GM12878 (cell line): Measurements from ENCODE around the gene SNURF. TPM values are rescaled to one million over a fixed set of nuclear protein-coding genes. Genes with fewer than 3 reads are reported as not detected.
"Not testable (repeated sequence)": the region's sequence is repeated elsewhere in the genome, so short reads cannot be mapped to it uniquely, and the experiment has no call there.

Experiments
- ATAC-seq: fragments of 200-7000 bp; cut with Tn5 transposase; 3 replicates; pipeline ENCODE4 v1.9.1; 2020; ENCODE audit warnings: mild to moderate bottlenecking, moderate library complexity
- BruUV-seq: library from RNA; stranded (reverse); fragments of 400-500 nt; replicated peaks from 2 replicates; lab custom pipeline; 2021; lab: Mats Ljungman, UMichigan
- CTCF ChIA-PET: fragments of 300-600 bp; sonication (Branson Sonifier 250); formaldehyde crosslinking; extraction: SDS; loops from one replicate; lab custom pipeline; 2021; ENCODE audit warnings: inconsistent platforms; lab: Yijun Ruan, JAX
- POLR2A ChIA-PET: fragments of 350-600 bp; formaldehyde crosslinking; extraction: SDS; loops from one replicate; lab custom pipeline; 2021; ENCODE audit warnings: inconsistent platforms; lab: Charles Lee
- RAD21 ChIA-PET: fragments of 300-600 bp; sonication (Branson Sonifier 250); formaldehyde crosslinking; loops from one replicate; lab custom pipeline; 2023; ENCODE audit warnings: antibody characterized with exemption; ENCODE audit not compliant: unreplicated experiment; lab: Charles Lee
- SMC1A ChIA-PET: fragments of 300-600 bp; sonication (Branson Sonifier 250); formaldehyde crosslinking; loops from one replicate; lab custom pipeline; 2023; ENCODE audit not compliant: unreplicated experiment, uncharacterized antibody; lab: Charles Lee
- DNase-seq: peaks from one replicate; pipeline ENCODE4 v3.0.0-alpha.2; 2011; ENCODE audit warnings: low read depth, low spot score
- FAIRE-seq: peaks from 3 replicates; lab custom pipeline; 2011; peaks lifted over from hg19 to GRCh38; lab: Jason Lieb, UNC
- H2AFZ ChIP-seq: 2 replicates; pipeline ENCODE4 v1.6.0; 2011; ENCODE audit warnings: low read depth, low read length, control low read depth; ENCODE audit not compliant: control insufficient read depth
- H3K27ac ChIP-seq: 2 replicates; pipeline ENCODE4 v1.5.1; 2011; ENCODE audit warnings: control low read depth; ENCODE audit not compliant: control insufficient read depth, insufficient read depth
- H3K27me3 ChIP-seq, 2 experiments: replicated peaks in 1 of 2; 2 replicates each; pipeline versions ENCODE4 v1.6.0 to v1.6.1; 2011; ENCODE audit warnings: low read length in 1 of 2; ENCODE audit not compliant: control insufficient read depth in 2 of 2, insufficient read depth in 2 of 2
- H3K36me3 ChIP-seq, 2 experiments: 2 replicates each; pipeline ENCODE4 v1.5.1; 2011; ENCODE audit warnings: low read length in 1 of 2; ENCODE audit not compliant: control insufficient read depth in 2 of 2, insufficient read depth in 2 of 2
- H3K4me1 ChIP-seq: 2 replicates; pipeline ENCODE4 v1.6.1; 2011; ENCODE audit warnings: mild to moderate bottlenecking, low read length, moderate library complexity, mixed read lengths; ENCODE audit not compliant: control insufficient read depth, insufficient read depth
- H3K4me2 ChIP-seq: 2 replicates; pipeline ENCODE4 v1.6.0; 2011; ENCODE audit warnings: control low read depth; ENCODE audit not compliant: control insufficient read depth, insufficient read depth
- H3K4me3 ChIP-seq: fragments of 200-600 bp; sonication (generic); 2 replicates; pipeline ENCODE4 v1.5.1; 2016
- H3K79me2 ChIP-seq: 2 replicates; pipeline ENCODE4 v1.6.0; 2011; ENCODE audit warnings: low read length; ENCODE audit not compliant: control insufficient read depth, insufficient read depth
- H3K9ac ChIP-seq: 2 replicates; pipeline ENCODE4 v1.8.0; 2011; ENCODE audit warnings: low read length, control low read depth, mixed read lengths; ENCODE audit not compliant: control insufficient read depth, insufficient read depth
- H3K9me3 ChIP-seq: replicated peaks from 3 replicates; pipeline ENCODE4 v1.5.1; 2011; ENCODE audit warnings: mild to moderate bottlenecking, low read length; ENCODE audit not compliant: control insufficient read depth, insufficient read depth
- H4K20me1 ChIP-seq: 2 replicates; pipeline ENCODE4 v1.6.0; 2011; ENCODE audit not compliant: control insufficient read depth, insufficient read depth
- BACH1 ChIP-seq: fragments of 450-650 bp; IDR thresholded peaks from 2 replicates; pipeline ENCODE4 v1.6.1; 2017; ENCODE audit warnings: mild to moderate bottlenecking, borderline replicate concordance
- BRCA1 ChIP-seq: IDR thresholded peaks from 2 replicates; pipeline ENCODE4 v1.6.1; 2011; ENCODE audit warnings: low read depth, low read length, improper control_type of control experiment
- CBX3 ChIP-seq: fragments of 200-600 bp; sonication (generic); IDR thresholded peaks from 2 replicates; pipeline ENCODE4 v1.6.1; 2016; ENCODE audit warnings: low read depth, borderline replicate concordance
- CHD4 ChIP-seq: fragments of 200-600 bp; sonication (generic); IDR thresholded peaks from 2 replicates; pipeline ENCODE4 v1.6.1; 2016; ENCODE audit warnings: mild to moderate bottlenecking
- MXI1 ChIP-seq: fragments of 150-350 bp; IDR thresholded peaks from 2 replicates; pipeline ENCODE4 v1.6.1; 2011; ENCODE audit warnings: low read depth, mild to moderate bottlenecking, inconsistent platforms, low read length, improper control_type of control experiment
- MYB ChIP-seq: fragments of 150-350 bp; IDR thresholded peaks from 2 replicates; pipeline ENCODE4 v1.6.1; 2014; ENCODE audit warnings: mild to moderate bottlenecking, low read depth, low read length, borderline replicate concordance
- POLR2A ChIP-seq: IDR thresholded peaks from 2 replicates; pipeline ENCODE4 v1.6.1; 2011; ENCODE audit warnings: low read depth, mild to moderate bottlenecking, low read length
- POLR2AphosphoS2 ChIP-seq: IDR thresholded peaks from 2 replicates; pipeline ENCODE4 v1.6.1; 2011; ENCODE audit warnings: low read depth, mild to moderate bottlenecking, low read length, improper control_type of control experiment, moderate library complexity
- SIN3A ChIP-seq: IDR thresholded peaks from 2 replicates; pipeline ENCODE4 v1.6.1; 2012; ENCODE audit warnings: low read depth, low read length, improper control_type of control experiment
- SMAD5 ChIP-seq: IDR thresholded peaks from 2 replicates; pipeline ENCODE4 v1.6.1; 2016; ENCODE audit warnings: antibody characterized with exemption, low read depth
- SMARCA5 ChIP-seq: fragments of 450-650 bp; IDR thresholded peaks from 2 replicates; pipeline ENCODE4 v1.6.1; 2017; ENCODE audit warnings: mild to moderate bottlenecking
- SMC3 ChIP-seq: IDR thresholded peaks from 2 replicates; pipeline ENCODE4 v1.6.1; 2011; ENCODE audit warnings: low read length, improper control_type of control experiment, borderline replicate concordance
- WGBS: methylation state at CpG from one replicate; pipeline ENCODE4 v1.1.6; 2016; ENCODE audit warnings: low lambda C conversion rate; ENCODE audit not compliant: insufficient replicate concordance, insufficient coverage; ENCODE audit errors: missing lambda C conversion rate; 5-methylcytosine and 5-hydroxymethylcytosine counted together
- in situ Hi-C: fragments of 300-500 bp; cut with MboI; formaldehyde crosslinking; loops from 9 replicates; pipeline ENCODE4 v1.14.3; 2018; ENCODE audit warnings: mixed read lengths
- intact Hi-C: fragments of 100-400 bp; cut with micrococcal nuclease; formaldehyde crosslinking; loops from one replicate; pipeline ENCODE4 v1.14.2; 2022; ENCODE audit not compliant: unreplicated experiment
- polyA plus RNA-seq, 11 experiments: library from polyadenylated mRNA; depleted of rRNA in 4 of 11; unstranded in 6 of 11; stranded (reverse) in 5 of 11; fragments of >200 nt; fragmentation: Nextera tagmentation in 4 of 11; fragmentation: Illumina TruSeq in 1 of 11; extraction: Ambion mirVana in 4 of 11; extraction: Trizol in 1 of 11; gene quantifications; 1 replicate in 1 of 11; 2 replicates in 10 of 11; pipeline versions ENCODE4 v1.2.1 to v1.2.3, GENCODE V29; 2011 to 2016; ENCODE audit warnings: inconsistent platforms in 2 of 11, missing spikeins in 2 of 11, low read depth in 1 of 11
- total RNA-seq, 4 experiments: library from RNA; depleted of rRNA in 3 of 4; stranded (reverse); fragments of >200 nt in 3 of 4; fragmentation: Illumina TruSeq in 1 of 4; extraction: Trizol in 1 of 4; gene quantifications; 2 replicates each; pipeline versions ENCODE4 v1.2.1 to v1.2.3, GENCODE V29; 2013 to 2021
- TF ChIP-seq, protein P1 (sequence below): fragments of 450-650 bp; IDR thresholded peaks from 2 replicates; pipeline ENCODE4 v1.6.1; 2017; ENCODE audit warnings: antibody characterized with exemption, mild to moderate bottlenecking, moderate library complexity
- TF ChIP-seq, protein P2 (sequence below): fragments of 450-650 bp; conservative IDR thresholded peaks from 2 replicates; pipeline ENCODE4 v1.6.1; 2017; ENCODE audit warnings: mild to moderate bottlenecking, moderate library complexity

Gene SNURF
- total and polyA plus RNA-seq, 10 of the 15 experiments (the other 5 are each of a cell fraction or from before 2014, with no cell fraction given) = 2.6 to 25.4 (median 8.9) TPM

DNA sequence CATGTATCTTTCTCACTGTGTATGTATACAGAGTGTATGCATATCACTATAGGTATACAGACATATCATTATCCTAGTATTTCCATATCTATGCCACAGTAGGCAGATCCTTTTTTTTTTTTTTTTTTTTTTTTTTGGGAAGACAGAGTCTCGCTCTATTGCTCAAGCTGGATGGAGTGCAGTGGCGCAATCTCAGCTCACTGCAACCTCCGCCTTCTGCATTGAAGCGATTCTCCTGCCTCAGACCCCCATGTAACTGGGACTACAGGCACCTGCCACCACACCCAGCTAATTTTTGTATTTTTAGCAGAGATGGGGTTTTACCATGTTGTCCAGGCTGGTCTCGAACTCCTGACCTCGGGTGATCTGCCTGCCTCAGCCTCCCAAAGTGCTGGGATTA lies 32.0 kb upstream of the SNURF start:
- RAD21 ChIA-PET, H2AFZ ChIP-seq, H3K9me3 ChIP-seq, H3K36me3 ChIP-seq, ATAC-seq, in situ Hi-C loops, FAIRE-seq, BruUV-seq, H3K4me3 ChIP-seq, H3K4me1 ChIP-seq, SMC1A ChIA-PET, H3K27ac ChIP-seq, H3K79me2 ChIP-seq, POLR2A ChIA-PET, H4K20me1 ChIP-seq, intact Hi-C loops, H3K4me2 ChIP-seq, DNase-seq, H3K27me3 ChIP-seq, H3K9ac ChIP-seq: not testable (repeated sequence)
- CTCF ChIA-PET = interaction anchor here (0.6 kb wide), 1 partner anchor 250 kb away, joined by 3 read pairs; no protein-coding TSS in a partner anchor
- 61% methylated on average over 6 of the region's 6 CpGs for WGBS

DNA sequence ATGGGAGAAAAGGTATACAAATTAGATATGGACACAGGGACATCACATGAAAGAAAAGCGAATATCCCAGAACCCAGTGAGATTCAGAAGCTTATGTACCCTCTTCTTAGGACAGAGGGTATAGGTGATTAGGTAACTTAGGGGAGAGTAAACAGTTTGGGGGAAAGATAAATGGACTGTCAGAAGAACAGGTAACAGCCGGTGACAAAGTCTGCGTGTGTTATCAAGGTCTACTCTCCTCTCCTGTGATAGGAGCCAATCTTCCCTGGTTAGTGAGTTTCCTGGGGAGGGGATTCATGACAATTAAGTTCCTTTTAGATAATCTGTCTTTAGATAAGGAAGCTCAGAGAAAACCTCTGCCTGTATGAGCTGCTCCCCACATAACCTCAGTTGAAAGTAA lies 30.6 kb upstream of the SNURF start:
- Histone ChIP-seq H3K9ac (no peak overlapping the region), H3K4me3 (no peak overlapping the region), H3K4me1 (no peaks in the 10 kb centered on the region), H3K36me3 (no peaks in the 10 kb centered on the region), H3K27ac (no peak overlapping the region), H3K79me2 (no peaks in the 10 kb centered on the region), H3K9me3 (no peaks in the 10 kb centered on the region; the same call in 2 of the 3 replicates), H3K4me2 (no peak overlapping the region), H3K27me3 (no peaks in the 10 kb centered on the region), H4K20me1 (no peaks in the 10 kb centered on the region), H2AFZ (no peak overlapping the region)
- intact Hi-C loops (no loop called here), in situ Hi-C loops (no loop called here)
- DNase-seq = no peak
- ATAC-seq = no peak
- 31% methylated on average over 3 of the region's 3 CpGs for WGBS
- BruUV-seq = no TSS peak
- RAD21 ChIA-PET = no interaction called here
- FAIRE-seq = no peak
- POLR2A ChIA-PET = no interaction called here
- SMC1A ChIA-PET = no interaction called here
- TF ChIP-seq, protein P1, sequence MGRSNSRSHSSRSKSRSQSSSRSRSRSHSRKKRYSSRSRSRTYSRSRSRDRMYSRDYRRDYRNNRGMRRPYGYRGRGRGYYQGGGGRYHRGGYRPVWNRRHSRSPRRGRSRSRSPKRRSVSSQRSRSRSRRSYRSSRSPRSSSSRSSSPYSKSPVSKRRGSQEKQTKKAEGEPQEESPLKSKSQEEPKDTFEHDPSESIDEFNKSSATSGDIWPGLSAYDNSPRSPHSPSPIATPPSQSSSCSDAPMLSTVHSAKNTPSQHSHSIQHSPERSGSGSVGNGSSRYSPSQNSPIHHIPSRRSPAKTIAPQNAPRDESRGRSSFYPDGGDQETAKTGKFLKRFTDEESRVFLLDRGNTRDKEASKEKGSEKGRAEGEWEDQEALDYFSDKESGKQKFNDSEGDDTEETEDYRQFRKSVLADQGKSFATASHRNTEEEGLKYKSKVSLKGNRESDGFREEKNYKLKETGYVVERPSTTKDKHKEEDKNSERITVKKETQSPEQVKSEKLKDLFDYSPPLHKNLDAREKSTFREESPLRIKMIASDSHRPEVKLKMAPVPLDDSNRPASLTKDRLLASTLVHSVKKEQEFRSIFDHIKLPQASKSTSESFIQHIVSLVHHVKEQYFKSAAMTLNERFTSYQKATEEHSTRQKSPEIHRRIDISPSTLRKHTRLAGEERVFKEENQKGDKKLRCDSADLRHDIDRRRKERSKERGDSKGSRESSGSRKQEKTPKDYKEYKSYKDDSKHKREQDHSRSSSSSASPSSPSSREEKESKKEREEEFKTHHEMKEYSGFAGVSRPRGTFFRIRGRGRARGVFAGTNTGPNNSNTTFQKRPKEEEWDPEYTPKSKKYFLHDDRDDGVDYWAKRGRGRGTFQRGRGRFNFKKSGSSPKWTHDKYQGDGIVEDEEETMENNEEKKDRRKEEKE = no peak
- TF ChIP-seq MYB (no peak), POLR2AphosphoS2 (no peak), BACH1 (no peak), CBX3 (no peak), SMC3 (no peak), SMAD5 (no peak), BRCA1 (no peak), CHD4 (no peak), MXI1 (no peak), POLR2A (no peak), SMARCA5 (no peak), SIN3A (no peak)
- TF ChIP-seq, protein P2, sequence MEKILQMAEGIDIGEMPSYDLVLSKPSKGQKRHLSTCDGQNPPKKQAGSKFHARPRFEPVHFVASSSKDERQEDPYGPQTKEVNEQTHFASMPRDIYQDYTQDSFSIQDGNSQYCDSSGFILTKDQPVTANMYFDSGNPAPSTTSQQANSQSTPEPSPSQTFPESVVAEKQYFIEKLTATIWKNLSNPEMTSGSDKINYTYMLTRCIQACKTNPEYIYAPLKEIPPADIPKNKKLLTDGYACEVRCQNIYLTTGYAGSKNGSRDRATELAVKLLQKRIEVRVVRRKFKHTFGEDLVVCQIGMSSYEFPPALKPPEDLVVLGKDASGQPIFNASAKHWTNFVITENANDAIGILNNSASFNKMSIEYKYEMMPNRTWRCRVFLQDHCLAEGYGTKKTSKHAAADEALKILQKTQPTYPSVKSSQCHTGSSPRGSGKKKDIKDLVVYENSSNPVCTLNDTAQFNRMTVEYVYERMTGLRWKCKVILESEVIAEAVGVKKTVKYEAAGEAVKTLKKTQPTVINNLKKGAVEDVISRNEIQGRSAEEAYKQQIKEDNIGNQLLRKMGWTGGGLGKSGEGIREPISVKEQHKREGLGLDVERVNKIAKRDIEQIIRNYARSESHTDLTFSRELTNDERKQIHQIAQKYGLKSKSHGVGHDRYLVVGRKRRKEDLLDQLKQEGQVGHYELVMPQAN = no peak
- CTCF ChIA-PET = no interaction called here
